ENCODE data around the gene SLC39A7.

The SLC39A7 gene

GRCh38 chr6:33236328-33236727 lies 35.7 kb downstream of the SLC39A7 start:
- Histone ChIP-seq H3K27ac (replicated peaks) (no peak overlapping the region), H3K4me3 (replicated peaks; ENCODE audit: insufficient read depth, low read length) (no peak overlapping the region), H3K27me3 (ENCODE audit: insufficient read depth, poor library complexity, severe bottlenecking) (no peaks in the 10 kb centered on the region)
- no peak for DNase-seq (ENCODE audit: low read depth in 1 of 2, low spot score in 1 of 2)
- TF ChIP-seq, protein P1, sequence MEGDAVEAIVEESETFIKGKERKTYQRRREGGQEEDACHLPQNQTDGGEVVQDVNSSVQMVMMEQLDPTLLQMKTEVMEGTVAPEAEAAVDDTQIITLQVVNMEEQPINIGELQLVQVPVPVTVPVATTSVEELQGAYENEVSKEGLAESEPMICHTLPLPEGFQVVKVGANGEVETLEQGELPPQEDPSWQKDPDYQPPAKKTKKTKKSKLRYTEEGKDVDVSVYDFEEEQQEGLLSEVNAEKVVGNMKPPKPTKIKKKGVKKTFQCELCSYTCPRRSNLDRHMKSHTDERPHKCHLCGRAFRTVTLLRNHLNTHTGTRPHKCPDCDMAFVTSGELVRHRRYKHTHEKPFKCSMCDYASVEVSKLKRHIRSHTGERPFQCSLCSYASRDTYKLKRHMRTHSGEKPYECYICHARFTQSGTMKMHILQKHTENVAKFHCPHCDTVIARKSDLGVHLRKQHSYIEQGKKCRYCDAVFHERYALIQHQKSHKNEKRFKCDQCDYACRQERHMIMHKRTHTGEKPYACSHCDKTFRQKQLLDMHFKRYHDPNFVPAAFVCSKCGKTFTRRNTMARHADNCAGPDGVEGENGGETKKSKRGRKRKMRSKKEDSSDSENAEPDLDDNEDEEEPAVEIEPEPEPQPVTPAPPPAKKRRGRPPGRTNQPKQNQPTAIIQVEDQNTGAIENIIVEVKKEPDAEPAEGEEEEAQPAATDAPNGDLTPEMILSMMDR (IDR thresholded peaks at IDR 0.05; ENCODE audit: insufficient read depth, low read length): no peak
- TF ChIP-seq SPI1 (IDR thresholded peaks at IDR 0.05; ENCODE audit: borderline replicate concordance, low read depth): no peak
- TF ChIP-seq REST (IDR thresholded peaks at IDR 0.05; ENCODE audit: insufficient replicate concordance, low read depth): no peak
- TF ChIP-seq GABPA (IDR thresholded peaks at IDR 0.05; ENCODE audit: low read depth): no peak
- TF ChIP-seq POLR2AphosphoS5 (IDR thresholded peaks at IDR 0.05; ENCODE audit: low read depth): no peak

DNA sequence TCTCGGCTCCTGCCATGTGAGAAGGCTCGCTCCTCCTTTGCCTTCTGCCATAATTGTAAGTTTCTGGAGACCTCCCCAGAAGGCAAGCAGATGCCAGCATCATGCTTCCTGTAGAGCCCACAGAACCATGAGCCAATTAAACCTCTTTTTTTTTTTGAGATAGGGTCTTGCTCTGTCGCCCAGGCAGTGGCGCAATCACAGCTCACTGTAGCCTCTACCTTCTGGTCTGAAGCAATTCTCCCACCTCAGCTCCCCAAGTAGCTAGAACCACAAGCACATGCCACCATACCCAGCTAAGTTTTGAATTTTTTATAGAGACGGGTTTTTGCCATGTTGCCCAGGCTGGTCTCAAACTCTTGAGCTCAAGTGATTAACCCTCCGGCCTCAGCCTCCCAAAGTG lies 36.2 kb downstream of the SLC39A7 start:
- no peak for TF ChIP-seq POLR2AphosphoS5 (IDR thresholded peaks at IDR 0.05; ENCODE audit: low read depth)
- no peak for TF ChIP-seq GABPA (IDR thresholded peaks at IDR 0.05; ENCODE audit: low read depth)
- TF ChIP-seq, protein P1 (IDR thresholded peaks at IDR 0.05; ENCODE audit: insufficient read depth, low read length): no peak
- no peak for TF ChIP-seq REST (IDR thresholded peaks at IDR 0.05; ENCODE audit: insufficient replicate concordance, low read depth)
- no peak for TF ChIP-seq SPI1 (IDR thresholded peaks at IDR 0.05; ENCODE audit: borderline replicate concordance, low read depth)
- Histone ChIP-seq H3K4me3 (replicated peaks; ENCODE audit: insufficient read depth, low read length) (no peak overlapping the region), H3K27me3 (ENCODE audit: insufficient read depth, poor library complexity, severe bottlenecking) (no peaks in the 10 kb centered on the region), H3K27ac (replicated peaks) (no peak overlapping the region)
- no peak for DNase-seq (ENCODE audit: low read depth in 1 of 2, low spot score in 1 of 2)

GRCh38 chr6:33237741-33238140 lies 37.1 kb downstream of the SLC39A7 start:
- DNase-seq (ENCODE audit: low read depth in 1 of 2, low spot score in 1 of 2): no peak
- Histone ChIP-seq H3K27ac (replicated peaks) (no peak overlapping the region), H3K4me3 (replicated peaks; ENCODE audit: insufficient read depth, low read length) (no peak overlapping the region), H3K27me3 (ENCODE audit: insufficient read depth, poor library complexity, severe bottlenecking) (no peaks in the 10 kb centered on the region)
- TF ChIP-seq SPI1 (IDR thresholded peaks at IDR 0.05; ENCODE audit: borderline replicate concordance, low read depth): no peak
- TF ChIP-seq GABPA (IDR thresholded peaks at IDR 0.05; ENCODE audit: low read depth): no peak
- TF ChIP-seq POLR2AphosphoS5 (IDR thresholded peaks at IDR 0.05; ENCODE audit: low read depth): no peak
- no peak for TF ChIP-seq REST (IDR thresholded peaks at IDR 0.05; ENCODE audit: insufficient replicate concordance, low read depth)
- TF ChIP-seq, protein P1 (IDR thresholded peaks at IDR 0.05; ENCODE audit: insufficient read depth, low read length): no peak

All from HL-60 (cell line).